K562 (cell line): ENCODE data around the gene TCF12. TPM values are rescaled to one million over a fixed set of nuclear protein-coding genes. Genes with fewer than 3 reads are reported as not detected.

Source experiments
- ATAC-seq: fragments of 200-7000 bp; cut with Tn5 transposase; 3 replicates; pipeline ENCODE4 v1.9.1; 2020; ENCODE audit warnings: moderate library complexity
- BruUV-seq: library from RNA; stranded (reverse); fragments of 400-500 nt; replicated peaks from 2 replicates; lab custom pipeline; 2021; lab: Mats Ljungman, UMichigan
- CTCF ChIA-PET: fragments of 300-600 bp; formaldehyde crosslinking; extraction: SDS; loops from one replicate; lab custom pipeline; 2021; ENCODE audit warnings: low intra/inter-chr PET ratio; lab: Yijun Ruan, JAX
- POLR2A ChIA-PET: fragments of 300-600, 350-650 bp; sonication (Branson Sonifier 250); formaldehyde crosslinking; extraction: SDS; loops from one replicate; lab custom pipeline; 2021; ENCODE audit warnings: antibody characterized with exemption, inconsistent platforms; lab: Yijun Ruan, JAX
- DNase-seq, 4 experiments: peaks; one replicate each; pipeline versions ENCODE4 v3.0.0 to v3.0.0-alpha.2; 2011 to 2018; ENCODE audit warnings: low spot score in 3 of 4, mixed read lengths in 3 of 4; ENCODE audit errors: extremely low read depth in 1 of 4
- FAIRE-seq: peaks from 2 replicates; lab custom pipeline; 2011; peaks lifted over from hg19 to GRCh38; lab: Jason Lieb, UNC
- H2AFZ ChIP-seq: 2 replicates; pipeline ENCODE4 v1.6.0; 2011; ENCODE audit warnings: low read depth, low read length, control low read depth, inconsistent platforms
- H3K27ac ChIP-seq: fragments of 200-600 bp; 3 replicates; pipeline ENCODE4 v1.8.0; 2011; ENCODE audit warnings: low read depth, mild to moderate bottlenecking, control low read depth, inconsistent platforms, low read length, moderate library complexity, mixed read lengths; ENCODE audit errors: extremely low read depth
- H3K27me3 ChIP-seq, 2 experiments: fragments of 300-600 bp in 1 of 2; 2 replicates in 1 of 2; 3 replicates in 1 of 2; pipeline versions ENCODE4 v1.6.0 to v1.8.0; 2011; ENCODE audit warnings: inconsistent platforms in 2 of 2, low read length in 2 of 2, mild to moderate bottlenecking in 1 of 2, mixed read lengths in 1 of 2, moderate library complexity in 1 of 2; ENCODE audit not compliant: control insufficient read depth in 2 of 2, insufficient read depth in 2 of 2
- H3K36me3 ChIP-seq: fragments of 300-600 bp; 3 replicates; pipeline ENCODE4 v1.8.0; 2011; ENCODE audit warnings: mild to moderate bottlenecking, low read length, inconsistent platforms; ENCODE audit not compliant: control insufficient read depth, insufficient read depth
- H3K4me1 ChIP-seq, 2 experiments: fragments of 200-600 bp in 1 of 2; replicated peaks in 1 of 2; 2 replicates in 1 of 2; 3 replicates in 1 of 2; pipeline versions ENCODE4 v1.5.1 to v1.8.0; 2011; ENCODE audit warnings: inconsistent platforms in 2 of 2, low read length in 2 of 2, mild to moderate bottlenecking in 1 of 2, mixed read lengths in 1 of 2, moderate library complexity in 1 of 2; ENCODE audit not compliant: control insufficient read depth in 2 of 2, insufficient read depth in 2 of 2
- H3K4me2 ChIP-seq: 2 replicates; pipeline ENCODE4 v1.6.1; 2011; ENCODE audit warnings: low read length, control low read depth, inconsistent platforms, mixed read lengths; ENCODE audit not compliant: insufficient read depth
- H3K4me3 ChIP-seq: fragments of 200-600 bp; sonication (generic), shearing (Covaris generic); 2 replicates; pipeline ENCODE4 v1.5.1; 2016; ENCODE audit warnings: control low read depth, inconsistent platforms
- H3K79me2 ChIP-seq: fragments of 200-600 bp; 3 replicates; pipeline ENCODE4 v1.8.0; 2011; ENCODE audit warnings: low read length, inconsistent platforms; ENCODE audit not compliant: control insufficient read depth, insufficient read depth
- H3K9ac ChIP-seq, 2 experiments: 2 replicates each; pipeline versions ENCODE4 v1.6.0 to v1.6.1; 2011; ENCODE audit warnings: low read depth in 2 of 2, low read length in 2 of 2, control low read depth in 1 of 2, inconsistent platforms in 1 of 2, mild to moderate bottlenecking in 1 of 2, mixed read lengths in 1 of 2; ENCODE audit not compliant: insufficient read depth in 1 of 2
- H3K9me1 ChIP-seq: one replicate; pipeline ENCODE4 v1.6.0; 2011; ENCODE audit warnings: inconsistent platforms, mild to moderate bottlenecking, low read length, moderate library complexity; ENCODE audit not compliant: control insufficient read depth, insufficient read depth
- H3K9me3 ChIP-seq: replicated peaks from 2 replicates; pipeline ENCODE4 v1.5.1; 2011; ENCODE audit warnings: low read depth, low read length, inconsistent platforms; ENCODE audit not compliant: control insufficient read depth, insufficient read depth
- H4K20me1 ChIP-seq: replicated peaks from 2 replicates; pipeline ENCODE4 v1.6.1; 2011; ENCODE audit warnings: low read length, inconsistent platforms, mixed read lengths; ENCODE audit not compliant: control insufficient read depth, insufficient read depth
- FOXJ3 ChIP-seq: sonication (generic); formaldehyde crosslinking; IDR thresholded peaks from 2 replicates; pipeline ENCODE4 v1.4.0; 2020; ENCODE audit warnings: mild to moderate bottlenecking, missing genetic modification reagents
- KLF1 ChIP-seq: fragments of 450-650 bp; IDR thresholded peaks from 2 replicates; pipeline ENCODE4 v1.6.1; 2016; ENCODE audit warnings: missing genetic modification characterization, missing compliant biosample characterization
- SAFB ChIP-seq: fragments of 200-400 bp; formaldehyde crosslinking; IDR thresholded peaks from 2 replicates; pipeline ENCODE4 v1.6.1; 2017; ENCODE audit warnings: low read depth, low read length, borderline replicate concordance
- SRF ChIP-seq, 2 experiments: fragments of 250-450, 450-650 bp in 1 of 2; sonication (Bioruptor Pico) in 1 of 2; sonication (generic) in 1 of 2; formaldehyde crosslinking; IDR thresholded peaks; 2 replicates each; pipeline versions ENCODE4 v1.5.0 to v1.5.1; 2020 to 2022; ENCODE audit warnings: mild to moderate bottlenecking in 1 of 2, missing genetic modification reagents in 1 of 2
- SUPT5H ChIP-seq: fragments of 450-650 bp; IDR thresholded peaks from 2 replicates; pipeline ENCODE4 v1.6.1; 2016
- ZBED1 ChIP-seq: IDR thresholded peaks from 2 replicates; pipeline ENCODE4 v1.6.1; 2014
- ZNF449 ChIP-seq: fragments of 250-450 bp; sonication (Bioruptor Pico); IDR thresholded peaks from 2 replicates; pipeline ENCODE4 v1.8.0; 2022; ENCODE audit warnings: moderate library complexity, mild to moderate bottlenecking, inconsistent platforms
- WGBS: fragments of 100-300 bp; shearing (Covaris generic); methylation state at CpG from one replicate; pipeline ENCODE4 v1.1.6; 2016; ENCODE audit warnings: low coverage, mixed read lengths; ENCODE audit not compliant: insufficient coverage; ENCODE audit errors: missing lambda C conversion rate; 5-methylcytosine and 5-hydroxymethylcytosine counted together
- in situ Hi-C: fragments of 300-500 bp; cut with MboI; formaldehyde crosslinking; loops from 4 replicates; pipeline ENCODE4 v1.15.0; 2018; ENCODE audit warnings: inconsistent platforms, mixed read lengths
- intact Hi-C: fragments of 100-400 bp; cut with micrococcal nuclease; formaldehyde crosslinking; loops from 2 replicates; pipeline ENCODE4 v1.14.2; 2022
- polyA plus RNA-seq, 8 experiments: library from polyadenylated mRNA; depleted of rRNA in 4 of 8; stranded (reverse) in 5 of 8; unstranded in 3 of 8; fragments of >200 nt; fragmentation: Nextera tagmentation in 2 of 8; fragmentation: Illumina TruSeq in 1 of 8; extraction: Ambion mirVana in 2 of 8; extraction: Trizol in 1 of 8; gene quantifications; 2 replicates each; pipeline versions ENCODE4 v1.2.1 to v1.2.3, GENCODE V29; 2011 to 2014; ENCODE audit warnings: inconsistent platforms in 1 of 8, missing spikeins in 1 of 8
- total RNA-seq, 7 experiments: library from RNA; depleted of rRNA in 6 of 7; stranded (reverse); fragments of >200 nt in 6 of 7; fragmentation: Illumina TruSeq in 2 of 7; extraction: Trizol in 2 of 7; gene quantifications; 2 replicates each; pipeline versions ENCODE4 v1.2.1 to v1.2.3, GENCODE V29; 2011 to 2021; ENCODE audit warnings: low replicate concordance in 1 of 7
- TF ChIP-seq, protein P1 (sequence below): sonication (generic); formaldehyde crosslinking; IDR thresholded peaks from 2 replicates; pipeline ENCODE4 v1.8.1; 2023; ENCODE audit warnings: mild to moderate bottlenecking, missing genetic modification reagents, moderate library complexity
- TF ChIP-seq, protein P2 (sequence below), 2 experiments: fragments of 450-650 bp in 1 of 2; sonication (generic) in 1 of 2; formaldehyde crosslinking in 1 of 2; IDR thresholded peaks in 1 of 2; conservative IDR thresholded peaks in 1 of 2; 2 replicates each; pipeline versions ENCODE4 v1.6.1 to v1.8.1; 2016 to 2023; ENCODE audit warnings: mild to moderate bottlenecking in 2 of 2, moderate library complexity in 2 of 2, inconsistent platforms in 1 of 2, missing genetic modification reagents in 1 of 2

Gene TCF12
- total and polyA plus RNA-seq, 9 of the 15 experiments (the other 6 are each of a cell fraction or from before 2014, with no cell fraction given): 10.5 to 132 (median 52.9) TPM

DNA sequence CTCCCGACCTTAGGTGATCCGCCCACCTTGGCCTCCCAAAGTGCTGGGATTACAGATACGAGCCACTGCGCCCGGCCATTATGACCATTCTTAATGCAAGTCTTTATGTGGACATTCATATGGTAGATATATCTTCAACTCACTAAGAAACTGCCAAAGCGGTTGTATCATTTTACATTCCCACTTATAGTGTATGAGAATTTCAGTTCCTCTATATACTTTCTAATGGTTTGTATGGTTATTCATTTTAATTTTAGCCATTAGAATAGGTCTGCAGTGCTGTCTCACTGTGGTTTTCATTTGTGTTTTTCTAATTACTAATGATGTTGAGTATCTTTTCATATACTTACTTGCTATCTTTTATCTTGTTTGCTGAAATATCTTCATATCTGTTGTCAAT lies 32.5 kb downstream of the TCF12 start:
- no peak for DNase-seq
- Histone ChIP-seq H3K4me1 (no peaks in the 10 kb centered on the region; a peak in 1 of 5 replicates), H3K27ac (no peak overlapping the region), H3K9me3 (no peaks in the 10 kb centered on the region), H3K9ac (no peak overlapping the region), H3K36me3 (peaks cover 4% of the 10 kb centered on the region; the same call in 1 of the 3 replicates), H3K4me2 (no peak overlapping the region), H3K4me3 (no peak overlapping the region), H2AFZ (no peak overlapping the region), H3K9me1 (no peaks in the 10 kb centered on the region), H4K20me1 (no peaks in the 10 kb centered on the region), H3K79me2 (peaks cover 83% of the 10 kb centered on the region), H3K27me3 (no peaks in the 10 kb centered on the region)
- intact Hi-C loops: no loop called here
- ChIA-PET CTCF (no interaction called here), POLR2A (interaction anchor here (1.9 kb wide), 1 partner anchor 12 kb away, joined by 7 read pairs; no protein-coding TSS in a partner anchor)
- in situ Hi-C loops: no loop called here
- BruUV-seq: no TSS peak
- WGBS: 84% methylated on average over 6 of the region's 6 CpGs
- no peak for TF ChIP-seq SAFB
- FAIRE-seq: no peak
- no peak for ATAC-seq

DNA sequence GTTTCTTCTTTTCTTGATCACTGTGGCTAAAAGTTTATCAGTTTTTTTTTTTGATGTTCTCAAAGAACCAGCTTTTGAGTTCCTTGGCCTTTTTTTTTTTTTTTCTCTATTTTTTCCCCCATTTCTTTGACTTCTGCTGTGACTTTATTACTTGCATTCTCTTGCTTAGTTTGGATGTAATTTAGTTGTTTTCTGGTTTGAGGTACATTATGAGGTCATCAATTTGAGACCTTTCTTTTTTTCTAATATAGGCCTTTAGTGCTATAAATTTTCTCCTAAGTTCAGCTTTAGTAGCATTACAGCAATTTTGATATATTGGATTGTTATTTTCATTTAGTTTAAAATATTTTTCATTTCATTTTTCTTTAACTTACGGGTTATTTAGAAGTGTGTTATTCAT lies 35.3 kb downstream of the TCF12 start:
- peaks cover 86% of the 10 kb centered on the region for H3K79me2 ChIP-seq

More for the DNA sequence above, 35.3 kb downstream of the TCF12 start:
- Histone ChIP-seq H3K4me3 (no peak overlapping the region), H4K20me1 (no peaks in the 10 kb centered on the region), H2AFZ (no peak overlapping the region), H3K36me3 (peaks cover 4% of the 10 kb centered on the region; the same call in 1 of the 3 replicates), H3K9me1 (no peaks in the 10 kb centered on the region), H3K27ac (no peak overlapping the region), H3K9ac (no peak overlapping the region), H3K27me3 (no peaks in the 10 kb centered on the region), H3K9me3 (no peaks in the 10 kb centered on the region), H3K4me1 (no peaks in the 10 kb centered on the region; a peak in 1 of 5 replicates), H3K4me2 (no peak overlapping the region)
- ATAC-seq (no peak), FAIRE-seq (no peak), DNase-seq (no peak)
- CTCF ChIA-PET: interaction anchor here (0.7 kb wide), 1 partner anchor 23 kb away, joined by 6 read pairs; no protein-coding TSS in a partner anchor
- in situ Hi-C loops: no loop called here
- intact Hi-C loops: no loop called here
- TF ChIP-seq ZBED1 (no peak), ZNF449 (CRISPR knock-in tag) (no peak), KLF1 (no peak), FOXJ3 (CRISPR knock-in tag) (no peak), SUPT5H (no peak), SRF (CRISPR knock-in tag; IDR thresholded peaks at IDR 0.05) (no peak)
- TF ChIP-seq, protein P1, sequence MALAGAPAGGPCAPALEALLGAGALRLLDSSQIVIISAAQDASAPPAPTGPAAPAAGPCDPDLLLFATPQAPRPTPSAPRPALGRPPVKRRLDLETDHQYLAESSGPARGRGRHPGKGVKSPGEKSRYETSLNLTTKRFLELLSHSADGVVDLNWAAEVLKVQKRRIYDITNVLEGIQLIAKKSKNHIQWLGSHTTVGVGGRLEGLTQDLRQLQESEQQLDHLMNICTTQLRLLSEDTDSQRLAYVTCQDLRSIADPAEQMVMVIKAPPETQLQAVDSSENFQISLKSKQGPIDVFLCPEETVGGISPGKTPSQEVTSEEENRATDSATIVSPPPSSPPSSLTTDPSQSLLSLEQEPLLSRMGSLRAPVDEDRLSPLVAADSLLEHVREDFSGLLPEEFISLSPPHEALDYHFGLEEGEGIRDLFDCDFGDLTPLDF (CRISPR knock-in tag): no peak
- TF ChIP-seq, protein P2, sequence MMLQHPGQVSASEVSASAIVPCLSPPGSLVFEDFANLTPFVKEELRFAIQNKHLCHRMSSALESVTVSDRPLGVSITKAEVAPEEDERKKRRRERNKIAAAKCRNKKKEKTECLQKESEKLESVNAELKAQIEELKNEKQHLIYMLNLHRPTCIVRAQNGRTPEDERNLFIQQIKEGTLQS (IDR thresholded peaks at IDR 0.05): peak; percentile 27; the same call in 1 of the 2 replicates
- TF ChIP-seq, protein P2 (CRISPR knock-in tag; conservative IDR thresholded peaks at IDR 0.05): no peak
- BruUV-seq: no TSS peak
- POLR2A ChIA-PET: interaction anchor here (1.0 kb wide), 1 partner anchor 27 kb away, joined by 3 read pairs; no protein-coding TSS in a partner anchor
- WGBS: 95% methylated on average over 1 of the region's 1 CpG
